ENCODE results near the gene APOL3. TPM values are rescaled to one million over a fixed set of nuclear protein-coding genes. Genes with fewer than 3 reads are reported as not detected.
A peak's percentile ranks its signal among the peaks of the same experiment; 100 is the strongest.

Gene APOL3
- polyA plus RNA-seq, 1 of the 3 experiments (the other 2 are of a cell fraction), result 1.1 TPM

- H3K79me2 ChIP-seq (ENCODE audit: insufficient read depth), result no peaks in the 10 kb centered on the region
- no peak overlapping the region for H3K9ac ChIP-seq
- H2AFZ ChIP-seq (ENCODE audit: low read depth), result no peak overlapping the region
- no peaks in the 10 kb centered on the region for H3K36me3 ChIP-seq (replicated peaks in 1 of 2; ENCODE audit: control insufficient read depth in 1 of 2, insufficient read depth in 2 of 2, low read length in 1 of 2)
- no peaks in the 10 kb centered on the region for H3K9me3 ChIP-seq
- H3K27ac ChIP-seq (ENCODE audit: low read depth in 2 of 2, low read length in 1 of 2), result no peak overlapping the region; a peak in 1 of 4 replicates
- TF ChIP-seq CTCF (IDR thresholded peaks at IDR 0.05) (peak; percentile 78), EZH2phosphoT487 (IDR thresholded peaks at IDR 0.05; ENCODE audit: borderline replicate concordance, low read depth) (no peak), RAD21 (IDR thresholded peaks at IDR 0.05; ENCODE audit: low read length) (peak; percentile 85), SMC3 (IDR thresholded peaks at IDR 0.05; ENCODE audit: low read depth, low read length) (peak; percentile 70)
- H3F3A ChIP-seq (replicated peaks; ENCODE audit: insufficient read depth), result no peaks in the 10 kb centered on the region
- H3K9me2 ChIP-seq, result no peaks in the 10 kb centered on the region
- CTCF ChIA-PET, result interaction anchor here (0.7 to 4.7 kb wide), 19 partner anchors 12 to 93 kb away, joined by 3 to 28 read pairs (median 4); partner anchors contain the start of gene APOL2
- peaks cover 10 to 40% of the 10 kb centered on the region in 2 experiments; a peak in 2 of 4 replicates for H3K4me1 ChIP-seq (ENCODE audit: control insufficient read depth in 1 of 2, insufficient read depth in 2 of 2, low read depth in 1 of 2, low read length in 1 of 2)
- H3K4me2 ChIP-seq, result no peak overlapping the region
- DNase-seq, result peak; percentile 57
- H3K4me3 ChIP-seq (ENCODE audit: low read depth in 2 of 2, low read length in 1 of 2), result no peak overlapping the region
- H3K27me3 ChIP-seq (ENCODE audit: insufficient read depth), result no peaks in the 10 kb centered on the region; the same call in 1 of the 2 replicates
- POLR2A ChIA-PET, result no interaction called here
- no peaks in the 10 kb centered on the region for H4K20me1 ChIP-seq (ENCODE audit: insufficient read depth)
- 66% methylated on average over 4 of the region's 5 CpGs for WGBS (ENCODE audit: low lambda C conversion rate)
Observed at GRCh38 chr22:36194971-36195370, 34.4 kb upstream of the APOL3 start.

- H3K27me3 ChIP-seq (ENCODE audit: insufficient read depth), result no peaks in the 10 kb centered on the region; the same call in 1 of the 2 replicates
- H3K36me3 ChIP-seq (replicated peaks in 1 of 2; ENCODE audit: control insufficient read depth in 1 of 2, insufficient read depth in 2 of 2, low read length in 1 of 2), result no peaks in the 10 kb centered on the region
- ChIA-PET POLR2A (no interaction called here), CTCF (interaction anchor here (0.7 to 4.7 kb wide), 17 partner anchors 11 to 94 kb away, joined by 3 to 28 read pairs (median 6); partner anchors contain the start of gene APOL2)
- no peak overlapping the region for H3K4me2 ChIP-seq
- no peak overlapping the region for H2AFZ ChIP-seq (ENCODE audit: low read depth)
- DNase-seq, result no peak
- no peaks in the 10 kb centered on the region for H3K9me3 ChIP-seq
- no peaks in the 10 kb centered on the region for H3K9me2 ChIP-seq
- H3K27ac ChIP-seq (ENCODE audit: low read depth in 2 of 2, low read length in 1 of 2), result no peak overlapping the region
- TF ChIP-seq NFIC (IDR thresholded peaks at IDR 0.05; ENCODE audit: borderline replicate concordance) (no peak), PBX3 (IDR thresholded peaks at IDR 0.05) (no peak), SIN3A (IDR thresholded peaks at IDR 0.05; ENCODE audit: borderline replicate concordance, low read depth, low read length) (no peak)
- no peak overlapping the region for H3K9ac ChIP-seq
- no peaks in the 10 kb centered on the region for H3K79me2 ChIP-seq (ENCODE audit: insufficient read depth)
- no peaks in the 10 kb centered on the region for H3F3A ChIP-seq (replicated peaks; ENCODE audit: insufficient read depth)
- 66% methylated on average over 2 of the region's 2 CpGs for WGBS (ENCODE audit: low lambda C conversion rate)
- no peaks in the 10 kb centered on the region for H4K20me1 ChIP-seq (ENCODE audit: insufficient read depth)
- no peak overlapping the region for H3K4me3 ChIP-seq (ENCODE audit: low read depth in 2 of 2, low read length in 1 of 2)
- H3K4me1 ChIP-seq (ENCODE audit: control insufficient read depth in 1 of 2, insufficient read depth in 2 of 2, low read depth in 1 of 2, low read length in 1 of 2), result peaks cover 10 to 36% of the 10 kb centered on the region in 2 experiments; a peak in 2 of 4 replicates
Observed at GRCh38 chr22:36194385-36194784, 33.8 kb upstream of the APOL3 start.

GRCh38 chr22:36193577-36193976, 33.0 kb upstream of the APOL3 start:
- no peaks in the 10 kb centered on the region for H3K9me2 ChIP-seq
- H3K36me3 ChIP-seq (replicated peaks in 1 of 2; ENCODE audit: control insufficient read depth in 1 of 2, insufficient read depth in 2 of 2, low read length in 1 of 2), result no peaks in the 10 kb centered on the region
- ChIA-PET POLR2A (no interaction called here), CTCF (interaction anchor here (0.6 to 2.8 kb wide), 7 partner anchors 10 to 84 kb away, joined by 3 to 15 read pairs (median 4); partner anchors contain the start of gene APOL2)
- H3K4me3 ChIP-seq (ENCODE audit: low read depth in 2 of 2, low read length in 1 of 2), result no peak overlapping the region
- no peaks in the 10 kb centered on the region for H4K20me1 ChIP-seq (ENCODE audit: insufficient read depth)
- no peak overlapping the region for H3K4me2 ChIP-seq
- no peaks in the 10 kb centered on the region; the same call in 1 of the 2 replicates for H3K27me3 ChIP-seq (ENCODE audit: insufficient read depth)
- H3K9me3 ChIP-seq, result no peaks in the 10 kb centered on the region
- no peak for TF ChIP-seq ZBTB33 (IDR thresholded peaks at IDR 0.05; ENCODE audit: borderline replicate concordance, low read depth)
- no peak for TF ChIP-seq GATA2 (CRISPR knock-in tag; IDR thresholded peaks at IDR 0.05)
- H3F3A ChIP-seq (replicated peaks; ENCODE audit: insufficient read depth), result no peaks in the 10 kb centered on the region
- no peak overlapping the region for H3K9ac ChIP-seq
- peaks cover 10 to 28% of the 10 kb centered on the region in 2 experiments; a peak in 2 of 4 replicates for H3K4me1 ChIP-seq (ENCODE audit: control insufficient read depth in 1 of 2, insufficient read depth in 2 of 2, low read depth in 1 of 2, low read length in 1 of 2)
- no peak overlapping the region for H3K27ac ChIP-seq (ENCODE audit: low read depth in 2 of 2, low read length in 1 of 2)
- WGBS (ENCODE audit: low lambda C conversion rate), result 45% methylated on average over 3 of the region's 3 CpGs
- no peaks in the 10 kb centered on the region for H3K79me2 ChIP-seq (ENCODE audit: insufficient read depth)
- H2AFZ ChIP-seq (ENCODE audit: low read depth), result no peak overlapping the region
- DNase-seq, result no peak

Data from SK-N-SH (cell line).